Stimulated activated CD4-positive, alpha-beta T cell treated with anti-CD3 and anti-CD28 coated beads, TNF-alpha, amount 100 ng/mL, for 24 hours (primary cell): Measurements from ENCODE around the gene DUSP12.
"Not testable (repeated sequence)": the region's sequence is repeated elsewhere in the genome, so short reads cannot be mapped to it uniquely, and the experiment has no call there.

ENCODE experiments used
- DNase-seq, 3 experiments: peaks; one replicate each; pipeline ENCODE4 v3.0.0-alpha.2; 2020; ENCODE audit warnings: low read depth in 3 of 3

The DUSP12 gene

DNA sequence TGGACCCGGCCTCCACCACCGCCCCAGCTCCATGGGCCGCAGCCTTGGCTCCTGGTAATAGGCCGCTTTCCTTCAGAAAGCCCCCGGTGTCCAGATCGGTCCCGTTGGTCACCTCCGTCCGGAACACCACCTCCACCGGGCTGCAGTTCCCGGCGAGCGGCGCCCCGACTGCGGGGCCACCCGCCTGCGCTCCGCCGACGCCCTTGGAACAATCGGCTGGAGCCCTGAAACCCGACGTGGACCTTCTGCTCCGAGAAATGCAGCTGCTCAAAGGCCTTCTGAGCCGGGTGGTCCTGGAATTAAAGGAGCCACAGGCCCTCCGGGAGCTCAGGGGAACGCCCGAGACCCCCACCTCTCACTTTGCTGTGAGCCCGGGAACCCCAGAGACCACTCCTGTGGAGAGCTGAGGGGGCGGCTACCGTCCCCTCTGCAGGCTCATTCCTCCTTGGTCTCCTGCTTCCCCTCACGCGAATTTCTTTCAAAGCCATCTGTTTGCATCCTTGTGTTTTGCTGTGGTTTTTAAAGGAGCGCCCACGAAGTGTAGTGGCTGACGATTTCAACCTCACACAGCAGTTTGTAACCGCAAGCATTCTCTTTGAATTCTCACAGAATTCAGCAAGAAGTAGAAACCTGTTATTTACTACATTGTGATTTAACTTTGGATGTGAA lies 22.2 kb upstream of the DUSP12 start:
- no peak for DNase-seq

DNA sequence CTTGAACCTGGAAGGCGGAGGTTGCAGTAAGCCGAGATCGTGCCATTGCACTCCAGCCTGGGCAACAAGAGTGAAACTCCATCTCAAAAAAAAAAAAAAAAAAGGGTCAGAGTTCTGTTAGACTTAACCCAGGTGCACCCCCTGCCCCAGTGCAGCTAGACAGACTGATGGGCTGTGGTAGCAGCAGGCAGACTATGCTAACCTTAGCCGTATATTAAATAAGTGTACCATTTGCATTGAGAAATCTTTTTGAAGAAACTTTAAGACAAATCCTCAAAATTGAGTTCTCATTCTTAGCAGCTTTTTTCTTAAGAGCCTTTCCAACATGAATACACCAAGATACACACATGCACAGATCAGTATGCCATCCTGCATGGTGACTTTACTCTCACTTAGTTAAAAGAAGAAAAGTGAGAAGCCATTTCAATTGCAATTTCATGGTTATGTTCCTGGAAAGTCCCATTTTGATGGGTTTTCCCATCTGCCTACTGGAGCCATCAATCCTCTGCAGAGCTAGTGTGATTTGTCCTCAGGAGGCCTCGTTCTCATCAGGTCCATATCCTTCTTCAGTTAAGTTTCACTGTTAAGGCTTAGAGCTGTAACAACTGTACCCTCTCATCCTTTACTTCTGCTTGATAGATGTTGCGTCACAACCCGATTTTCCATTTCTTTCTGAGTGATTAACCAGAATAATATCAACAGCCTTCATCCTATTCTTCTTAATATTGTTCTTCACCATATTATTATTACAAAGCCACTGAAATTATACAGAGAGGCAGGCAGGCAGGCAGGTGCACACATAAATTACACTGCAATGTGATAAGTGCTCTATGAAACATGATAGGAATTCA lies 21.0 kb upstream of the DUSP12 start:
- no peak for DNase-seq

DNA sequence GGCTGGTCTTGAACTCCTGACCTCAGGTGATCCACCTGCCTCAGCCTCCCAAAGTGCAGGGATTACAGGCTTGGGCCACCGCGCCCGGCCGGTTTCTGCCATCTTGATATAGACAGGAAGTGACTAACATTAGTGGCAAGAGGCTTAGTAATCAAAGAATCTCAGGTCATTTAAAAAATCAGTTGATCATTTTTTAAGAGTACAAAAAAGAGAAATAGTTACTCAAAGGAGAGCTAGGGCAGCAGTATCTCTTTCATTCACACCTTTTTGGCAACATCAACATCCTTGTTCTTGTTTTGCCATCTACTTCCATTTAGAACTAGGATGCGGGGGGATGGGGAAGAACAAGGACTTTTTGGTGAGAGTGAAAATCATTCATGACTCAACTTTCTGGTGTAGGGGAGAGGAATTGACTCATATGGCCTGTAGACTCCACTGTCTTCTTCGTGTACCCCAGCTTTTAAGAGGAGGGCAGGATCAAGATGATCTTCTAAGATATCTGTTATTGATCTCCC lies 19.5 kb upstream of the DUSP12 start:
- peak in 1 of 3 experiments; percentile 35 for DNase-seq

DNA sequence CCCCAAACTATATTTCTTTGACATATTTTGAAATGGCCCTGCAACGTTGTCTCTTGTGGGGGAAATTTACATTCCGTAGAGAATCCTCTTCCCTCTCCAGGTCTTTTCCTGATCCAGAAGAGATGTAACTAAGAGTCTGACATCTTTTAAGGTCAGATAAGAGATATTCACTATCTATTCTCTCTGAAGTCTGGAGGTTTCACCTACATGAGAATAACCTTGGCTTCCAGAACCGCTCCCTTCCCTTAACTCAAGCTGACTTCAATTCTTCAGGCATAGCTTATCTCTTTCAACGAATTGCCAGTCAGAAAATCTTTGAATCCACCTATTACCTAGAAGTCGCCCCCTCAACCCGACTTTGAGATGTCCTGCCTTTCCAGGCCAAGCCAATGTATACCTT lies 18.3 kb upstream of the DUSP12 start:
- DNase-seq, result no peak

DNA sequence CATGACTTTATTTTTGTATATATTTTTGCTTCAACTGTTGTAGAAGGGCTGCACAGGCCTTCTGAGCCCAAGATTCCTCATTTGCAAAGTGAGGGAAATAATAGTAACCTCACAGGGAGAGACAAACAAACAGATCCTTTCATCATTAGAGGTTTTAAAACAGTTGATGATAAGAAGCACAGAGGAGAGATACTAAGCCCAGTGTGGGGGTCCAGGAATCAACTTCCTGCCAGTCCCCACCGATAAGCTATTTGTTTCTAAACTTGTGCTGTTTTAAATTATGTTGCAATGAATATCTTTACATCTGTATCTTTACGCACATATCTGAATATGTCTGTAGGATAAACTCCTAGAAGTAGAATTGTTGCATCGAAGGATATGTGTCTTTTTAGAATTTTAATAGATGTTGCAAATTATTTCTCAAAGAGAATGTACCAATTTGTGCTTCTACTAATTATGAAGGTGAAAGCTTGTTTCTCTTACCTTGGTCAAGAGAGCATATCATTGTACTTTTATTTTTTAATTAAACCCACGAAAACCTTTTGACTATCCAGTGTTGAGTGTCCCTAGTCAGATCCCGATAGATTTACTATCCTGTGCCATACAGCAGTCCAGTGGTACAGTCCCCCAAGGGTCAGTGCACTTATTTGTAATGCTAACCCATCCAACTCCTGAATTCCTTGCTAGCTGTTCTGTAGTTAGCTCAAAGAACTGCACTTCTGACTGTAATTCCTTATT lies 17.4 kb upstream of the DUSP12 start:
- no peak for DNase-seq

DNA sequence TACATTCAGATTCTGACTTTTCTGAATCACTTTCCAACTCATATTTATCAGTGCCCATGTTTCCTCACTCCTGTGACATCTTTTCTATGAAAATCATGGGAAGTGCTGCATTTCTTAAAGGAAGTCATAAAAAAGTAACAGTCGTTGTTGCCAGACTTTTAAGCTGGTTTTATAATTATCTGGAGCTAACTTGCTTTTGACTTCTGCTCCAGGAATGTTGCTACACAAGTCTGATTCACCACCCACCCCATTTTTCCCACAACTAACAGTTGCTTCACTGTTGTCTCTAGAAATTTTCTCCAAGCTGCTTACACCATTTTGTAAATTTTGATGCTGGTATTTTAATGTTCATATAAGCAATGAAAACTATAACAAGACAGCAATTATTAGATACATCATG lies 16.1 kb upstream of the DUSP12 start:
- DNase-seq, result no peak

DNA sequence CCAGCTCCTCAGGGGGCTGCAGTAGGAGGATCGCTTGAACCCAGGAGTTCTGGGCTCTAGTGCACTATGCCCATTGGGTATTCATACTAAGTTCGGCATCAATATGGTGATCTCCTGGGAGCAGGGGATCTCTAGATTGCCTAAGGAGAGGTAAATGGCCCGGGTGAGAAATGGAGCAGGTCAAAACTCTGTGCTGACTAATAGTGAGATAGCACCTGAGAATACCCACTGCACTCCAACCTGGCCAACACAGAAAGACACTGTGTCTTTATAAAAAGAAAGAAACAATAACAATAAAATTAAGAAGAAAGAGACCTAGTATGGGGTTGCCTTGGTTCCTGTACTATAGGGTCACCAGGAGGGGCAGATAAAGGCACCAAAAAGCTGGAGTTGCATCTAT lies 13.7 kb upstream of the DUSP12 start:
- no peak for DNase-seq

DNA sequence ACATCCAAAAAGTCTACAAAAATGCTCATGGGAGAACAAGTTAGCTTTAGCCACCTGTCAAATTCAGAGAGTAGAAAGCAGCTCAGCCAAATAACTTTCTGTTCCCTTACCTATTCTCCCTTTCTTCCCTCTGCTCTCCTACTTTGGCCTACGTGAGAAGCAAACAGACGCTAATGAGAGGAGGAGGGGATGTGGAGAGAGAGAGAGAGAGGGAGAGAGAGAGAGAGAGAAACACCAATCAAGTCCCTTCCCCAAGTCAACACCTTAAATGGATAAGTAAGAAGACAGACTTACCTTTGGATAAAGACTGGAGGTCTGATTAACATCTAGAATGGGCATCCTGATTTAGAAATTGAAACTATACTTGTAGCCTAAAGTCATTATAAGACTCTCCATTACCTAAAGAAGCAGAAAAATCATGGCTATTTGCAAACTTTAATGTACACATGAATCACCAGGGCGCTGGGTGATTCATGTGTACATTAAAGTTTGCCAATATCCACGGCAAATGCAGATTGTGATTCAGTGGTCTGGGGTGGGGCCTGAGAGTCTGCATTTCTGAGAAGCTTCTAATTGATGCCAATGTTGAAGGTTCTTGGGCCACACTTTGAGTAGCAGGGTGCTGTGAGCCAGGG lies 13.1 kb upstream of the DUSP12 start:
- no peak for DNase-seq

DNA sequence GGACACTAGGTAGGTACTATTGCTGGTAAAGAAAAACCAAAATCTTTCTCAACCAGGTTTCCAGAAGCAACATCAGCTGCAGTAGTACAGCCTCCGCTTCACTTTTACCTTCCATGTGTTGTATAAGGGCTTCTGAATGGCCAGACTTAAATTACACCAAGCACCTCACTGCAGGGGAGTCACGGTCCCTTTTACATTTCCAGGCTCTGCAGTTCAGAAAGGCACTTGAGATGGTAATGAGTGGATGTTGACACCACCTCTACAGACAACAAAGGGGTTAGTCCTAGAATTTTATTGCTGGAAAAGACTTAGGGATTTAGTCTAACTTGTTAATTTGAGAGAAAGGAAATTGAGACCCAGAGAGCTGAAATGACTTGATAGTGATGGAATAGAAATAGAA lies 12.0 kb upstream of the DUSP12 start:
- no peak for DNase-seq

DNA sequence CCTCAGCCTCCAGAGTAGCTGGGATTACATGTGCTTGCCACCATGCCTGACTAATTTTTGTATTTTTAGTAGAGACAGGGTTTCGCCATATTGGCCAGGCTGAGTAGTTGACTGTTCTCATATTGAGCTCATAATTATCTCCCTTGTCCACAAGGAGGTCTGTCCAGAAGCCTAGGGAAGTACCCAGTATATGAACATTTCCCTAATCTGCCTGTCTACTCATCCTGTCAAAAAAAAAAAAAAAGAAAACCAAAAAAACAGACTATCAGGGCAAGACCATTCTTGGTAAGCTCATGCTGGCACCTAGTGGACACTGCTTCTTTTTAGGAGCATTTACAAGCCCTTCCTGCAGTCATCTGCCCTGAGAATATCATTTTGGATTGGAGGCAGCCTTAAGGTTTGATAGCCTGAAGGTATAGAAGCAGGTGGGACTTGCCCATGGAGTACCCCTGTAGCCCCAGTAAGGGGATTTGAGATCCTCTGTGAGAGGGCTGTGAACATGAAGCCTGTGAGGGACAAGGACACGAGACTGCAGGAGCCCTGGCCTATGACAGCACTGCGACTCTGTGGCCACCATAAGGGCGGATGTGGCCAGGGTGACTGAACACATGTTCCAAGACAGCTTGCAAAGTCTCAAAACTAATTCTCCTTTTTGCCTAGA lies 10.8 kb upstream of the DUSP12 start:
- DNase-seq, result peak in 1 of 3 experiments; percentile 30

DNA sequence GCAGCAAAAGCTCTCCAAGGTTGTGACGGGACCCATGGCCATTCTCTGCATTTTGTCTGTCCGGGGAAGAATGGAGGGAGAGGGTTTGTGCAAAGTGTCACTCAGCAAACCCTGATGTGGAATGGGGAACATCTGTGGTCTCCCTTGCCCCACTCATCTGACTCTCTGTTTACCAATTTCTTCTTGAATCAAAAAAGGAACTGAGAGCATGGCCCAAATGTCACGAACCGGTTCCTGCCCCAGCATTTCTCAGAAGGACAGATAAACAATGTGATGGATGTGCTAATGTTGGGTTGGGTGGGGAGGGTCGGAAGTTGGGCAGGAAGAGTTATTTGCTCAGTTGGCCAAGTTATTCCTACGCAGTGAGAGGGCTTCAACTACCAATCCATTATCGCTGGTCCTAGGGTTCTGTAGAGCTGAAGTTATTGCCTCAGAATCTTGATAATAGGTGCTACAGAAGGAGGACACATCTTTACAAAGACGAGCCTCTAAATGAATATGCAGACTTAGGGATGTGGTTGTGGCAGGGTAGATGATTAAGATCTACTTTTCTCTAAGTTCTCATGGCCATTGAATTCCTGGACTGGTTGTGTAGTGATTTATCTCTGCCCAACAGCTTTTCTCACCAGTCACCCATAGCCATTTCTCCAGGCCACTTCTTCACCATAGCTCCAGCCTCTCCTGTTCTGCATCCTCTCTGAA lies 9.6 kb upstream of the DUSP12 start:
- DNase-seq, result no peak

DNA sequence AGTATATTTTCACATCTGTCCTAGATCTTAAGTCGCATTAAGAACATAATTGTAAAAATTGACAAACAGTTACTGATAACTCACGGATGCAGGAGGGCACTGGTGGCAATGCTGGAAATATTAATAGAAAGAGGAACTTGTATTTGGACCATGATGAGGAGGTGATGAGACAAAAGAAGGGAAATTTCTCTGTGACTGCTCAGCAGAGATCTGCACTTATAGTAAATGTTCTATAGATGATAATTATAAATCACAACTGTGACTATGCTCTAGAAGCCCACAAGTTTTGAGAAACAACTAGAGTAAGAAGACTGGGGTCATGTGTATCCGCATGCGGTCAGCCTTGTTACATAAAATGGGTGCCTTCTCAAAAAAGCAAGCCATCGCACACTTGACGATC lies 8.7 kb upstream of the DUSP12 start:
- no peak for DNase-seq

DNA sequence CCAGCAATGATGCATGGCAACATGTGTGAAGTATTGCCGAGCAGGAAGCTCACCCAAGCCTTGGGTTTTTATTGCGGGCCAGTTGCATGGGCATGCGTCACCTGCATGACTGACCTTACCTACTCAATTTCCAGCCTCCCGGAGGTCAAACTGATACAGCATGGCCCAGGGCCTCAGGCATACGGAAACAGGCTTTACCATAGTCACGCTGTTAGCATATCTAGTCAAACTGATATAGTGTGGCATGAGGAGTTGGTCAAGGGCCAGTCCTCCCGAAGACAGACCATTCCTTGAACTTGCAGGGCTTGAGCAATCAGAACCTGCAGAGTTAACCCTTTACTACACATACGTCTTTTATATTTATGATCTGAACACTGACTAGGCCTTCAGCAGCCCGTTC lies 6.4 kb upstream of the DUSP12 start:
- no peak for DNase-seq

DNA sequence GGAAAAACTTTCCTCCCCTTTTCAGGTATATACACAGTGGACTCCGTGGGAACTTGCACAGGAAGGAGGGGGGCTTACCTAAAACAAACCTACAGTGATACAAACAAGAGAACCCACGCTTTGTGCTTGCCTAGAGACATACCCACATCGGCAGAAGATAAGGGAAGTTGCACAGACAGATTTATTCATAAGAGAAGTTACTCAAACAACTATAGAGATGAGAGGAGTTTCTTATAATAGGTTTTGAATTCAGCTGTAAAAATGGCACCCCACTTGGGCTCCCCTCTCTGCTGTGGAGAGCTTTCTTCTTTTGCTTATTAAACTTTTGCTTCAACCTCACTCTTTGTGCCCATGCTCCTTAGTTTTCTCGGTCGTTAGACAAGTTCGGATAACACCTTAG lies 1.8 kb upstream of the DUSP12 start:
- DNase-seq, result no peak

DNA sequence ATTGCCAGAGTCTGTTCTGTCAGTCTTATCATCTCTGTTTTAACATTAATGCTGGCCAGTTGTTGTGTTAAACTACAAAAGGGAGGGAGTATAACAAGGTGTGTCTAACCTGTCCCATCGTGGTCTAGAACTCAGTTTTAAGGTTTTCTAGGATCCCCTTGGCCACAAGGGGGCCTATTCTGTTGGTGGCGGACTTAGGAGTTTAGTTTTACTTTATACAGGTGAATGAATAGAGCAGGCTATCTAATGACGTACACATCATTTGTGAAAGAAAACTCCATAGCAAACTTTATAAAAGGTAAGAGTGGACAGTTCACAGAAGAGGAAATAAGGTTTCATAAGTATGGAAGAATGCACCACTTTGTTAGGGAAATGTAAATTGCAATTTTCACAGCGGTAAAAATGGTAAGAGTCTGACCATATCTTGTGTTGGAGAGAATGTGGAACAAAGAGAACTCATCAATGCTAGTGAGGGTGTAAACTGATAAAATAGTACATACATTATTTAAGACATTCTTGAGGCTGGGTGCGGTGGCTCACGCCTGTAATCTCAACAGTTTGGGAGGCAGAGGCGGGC lies 14.0 kb downstream of the DUSP12 start:
- peak in 1 of 3 experiments; percentile 28 for DNase-seq

DNA sequence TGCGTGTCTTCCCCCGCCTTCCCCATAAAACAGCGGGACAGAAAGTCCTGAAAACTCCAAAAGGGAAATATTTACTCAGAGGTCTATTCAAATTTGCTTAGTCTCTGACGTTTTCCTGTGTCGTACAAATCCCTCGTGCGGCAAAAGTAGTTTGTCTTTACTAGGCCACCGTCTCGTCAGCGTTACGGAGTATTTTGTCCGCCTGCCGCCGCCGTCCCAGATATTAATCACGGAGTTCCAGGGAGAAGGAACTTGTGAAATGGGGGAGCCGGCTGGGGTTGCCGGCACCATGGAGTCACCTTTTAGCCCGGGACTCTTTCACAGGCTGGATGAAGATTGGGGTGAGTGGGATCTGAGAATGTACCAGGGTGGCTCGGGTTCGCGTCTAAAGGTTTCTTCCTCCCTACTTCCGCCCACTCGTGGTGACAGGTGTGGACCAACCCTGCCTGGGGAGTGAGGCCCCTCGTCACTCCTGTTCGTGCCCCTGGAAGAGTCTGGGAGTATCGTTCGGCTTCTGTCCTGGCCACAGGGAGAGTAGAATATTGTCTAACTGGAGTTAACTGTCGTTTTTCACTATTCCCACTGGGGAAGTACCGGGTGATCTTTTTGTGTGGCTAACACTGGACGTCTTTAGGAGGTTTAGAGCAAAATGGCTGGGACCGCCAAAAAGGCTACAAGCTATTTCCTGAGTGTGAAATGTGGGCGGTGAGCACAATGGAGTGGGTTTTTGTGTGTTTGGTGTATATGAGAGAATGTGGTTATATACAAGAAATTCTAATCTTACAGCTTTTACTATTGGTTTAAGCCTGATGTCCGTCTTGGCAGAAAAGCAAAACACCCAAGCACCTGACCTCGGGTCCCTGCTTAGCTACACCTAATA lies 16.8 kb downstream of the DUSP12 start, which contains the start of gene ATF6:
ATF6 (plus strand) TSS at position 219 of the 880 bp plus-strand sequence; CDS start at position 260, 41 bp downstream.
- peak; percentile 59 to 76 (median 70) for DNase-seq

DNA sequence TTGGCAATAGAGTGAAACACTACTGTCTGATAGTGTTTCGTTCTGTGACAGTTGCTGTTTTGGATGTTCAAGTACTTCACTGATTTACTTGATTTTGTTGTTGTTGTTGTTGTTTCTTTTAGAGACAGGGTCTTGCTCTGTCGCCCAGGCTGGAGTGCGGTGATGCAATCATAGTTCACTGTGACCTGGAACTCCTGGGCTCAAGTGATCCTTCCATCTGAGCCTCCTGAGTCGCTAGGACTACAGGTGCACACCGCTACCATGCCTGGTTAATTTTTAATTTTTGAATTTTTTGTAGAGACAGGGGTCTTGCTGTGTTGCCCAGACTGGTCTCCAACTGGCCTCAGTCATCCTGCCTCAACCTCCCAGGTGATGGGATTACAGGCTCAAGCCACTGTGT lies 18.9 kb downstream of the DUSP12 start:
- no peak for DNase-seq

DNA sequence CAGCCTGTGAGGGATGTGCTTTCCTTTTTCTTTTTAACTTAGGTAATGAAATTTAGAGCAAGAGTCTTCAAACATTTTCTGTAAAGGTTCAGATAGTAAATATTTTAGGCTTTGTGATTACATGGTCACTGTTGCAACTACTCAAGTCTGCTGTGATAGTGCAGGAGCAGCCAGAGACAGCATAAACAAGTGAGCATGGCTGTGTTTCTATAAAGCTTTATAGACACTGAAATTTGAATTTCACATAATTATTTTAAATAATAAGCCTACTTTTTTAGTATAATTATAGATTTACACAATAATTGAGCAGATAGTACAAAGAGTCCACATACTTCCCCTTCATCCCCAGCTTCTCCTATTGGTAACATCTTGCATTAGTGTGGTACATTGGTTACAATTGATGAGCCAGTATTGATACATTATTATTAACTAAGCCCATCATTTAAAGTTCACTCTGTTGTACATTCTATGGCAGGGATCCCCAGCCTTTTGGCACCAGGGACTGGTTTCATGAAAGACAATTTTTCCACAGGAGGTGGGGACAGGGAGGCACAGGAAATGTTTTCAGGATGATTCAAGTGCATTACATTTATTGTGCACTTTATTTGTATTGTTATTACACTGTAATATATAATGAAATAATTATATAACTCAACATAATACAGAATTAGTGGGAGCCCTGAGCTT lies 19.5 kb downstream of the DUSP12 start:
- no peak for DNase-seq

DNA sequence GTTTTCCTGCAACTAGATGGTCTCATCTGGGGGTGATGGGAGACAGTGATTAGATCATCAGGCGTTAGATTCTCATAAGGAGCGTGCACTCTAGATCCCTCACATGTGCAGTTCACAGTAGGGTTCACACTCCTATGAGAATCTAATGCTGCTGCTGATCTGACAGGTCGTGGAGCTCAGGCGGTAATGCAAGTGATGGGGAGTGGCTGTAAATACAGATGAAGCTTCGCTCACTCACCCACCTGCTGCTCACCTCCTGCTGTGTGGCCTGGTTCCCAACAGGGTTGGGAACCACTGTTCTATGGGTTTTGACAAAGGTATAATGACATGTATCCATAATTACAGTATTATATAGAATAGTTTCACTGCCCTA lies 20.1 kb downstream of the DUSP12 start:
- not testable (repeated sequence) for DNase-seq
